Heart left ventricle (tissue), 13 donors: Measurements from ENCODE around the gene ADAM22.

Experiments used
- CTCF ChIP-seq, 12 donors: fragments of 200-600 bp; sonication (generic) in 4 of 12; IDR thresholded peaks; one replicate each; pipeline versions ENCODE4 v1.5.0 to v1.8.0; 2018 to 2022; ENCODE audit warnings: antibody characterized with exemption in 12 of 12, mild to moderate bottlenecking in 5 of 12
- POLR2A ChIP-seq, 2 donors: fragments of 450-650 bp; IDR thresholded peaks; one replicate each; pipeline ENCODE4 v1.6.1; 2017; ENCODE audit warnings: antibody characterized with exemption in 2 of 2, mild to moderate bottlenecking in 2 of 2, moderate library complexity in 2 of 2
- donor health status: ischemic (EF 13 %, LVEDD 7.1; RV severe dilation, severe dysfunction).
- donor health status: DM: no; HTN: yes; CAD: no.
- donor health status: DM: no; HTN: no; CAD: no.
- donor health status: ischemic (EF 25% LVEDD 6.9; RV normal size, moderate dysfunction).
- donor health status: ischemic (EF 25% LVEDD 5.7; RV mildly dilated, moderate dysfunction).
- donor health status: ischemic (EF 35%, LVEDD 5.7; RV mildly dilated, moderate dysfunction).
- donor health status: nonischemic (EF 11% LVEDD 7.7; RV severe dilation, severe dysfunction).
- donor health status: DM: yes; HTN: yes; CAD: no.
- donor health status: PGD.
- donor health status: ischemic (EF 29% LVEDD 5.4; RV normal size, mild dysfunction).
- donor health status: nonischemic (EF 23%, LVEDD 6.1; RV moderate dilation, normal function).

GRCh38 chr7:87926581-87927461 is 7.2 kb upstream of the ADAM22 start:
- TF ChIP-seq CTCF (IDR thresholded peaks at IDR 0.05) (no peak), POLR2A (IDR thresholded peaks at IDR 0.05) (no peak)
